ENCODE measurements around the gene TACR2.

GRCh38 chr10:69415951-69416350 is 767 bp downstream of the TACR2 start:
- TF ChIP-seq POLR2A (IDR thresholded peaks at IDR 0.05), result no peak
- no peak for TF ChIP-seq CTCF (IDR thresholded peaks at IDR 0.05)
- no peak for TF ChIP-seq POLR2AphosphoS5 (IDR thresholded peaks at IDR 0.05)
- no peak for TF ChIP-seq EP300 (IDR thresholded peaks at IDR 0.05)
